HUES6 (cell line): ENCODE data around the gene SLC6A18.

Source experiments
- H3K27ac ChIP-seq: 2 replicates; pipeline ENCODE4 v1.7.0; 2013; ENCODE audit warnings: low read depth, mild to moderate bottlenecking, low read length, inconsistent platforms
- H3K27me3 ChIP-seq: 2 replicates; pipeline ENCODE4 v1.6.1; 2013; ENCODE audit warnings: low read length; ENCODE audit not compliant: control insufficient read depth, insufficient read depth
- H3K36me3 ChIP-seq: 2 replicates; pipeline ENCODE4 v1.6.1; 2013; ENCODE audit warnings: low read length; ENCODE audit not compliant: control insufficient read depth, insufficient read depth
- H3K4me1 ChIP-seq: 2 replicates; pipeline ENCODE4 v1.6.1; 2013; ENCODE audit warnings: low read length; ENCODE audit not compliant: control insufficient read depth, insufficient read depth
- H3K4me3 ChIP-seq: 2 replicates; pipeline ENCODE4 v1.5.1; 2013; ENCODE audit warnings: low read depth, low read length
- H3K9ac ChIP-seq: one replicate; pipeline ENCODE4 v1.6.1; 2013; ENCODE audit warnings: mild to moderate bottlenecking, low read length
- H3K9me3 ChIP-seq: 2 replicates; pipeline ENCODE4 v1.6.1; 2013; ENCODE audit warnings: low read depth, low read length; ENCODE audit not compliant: control insufficient read depth, insufficient read depth

Gene SLC6A18

DNA sequence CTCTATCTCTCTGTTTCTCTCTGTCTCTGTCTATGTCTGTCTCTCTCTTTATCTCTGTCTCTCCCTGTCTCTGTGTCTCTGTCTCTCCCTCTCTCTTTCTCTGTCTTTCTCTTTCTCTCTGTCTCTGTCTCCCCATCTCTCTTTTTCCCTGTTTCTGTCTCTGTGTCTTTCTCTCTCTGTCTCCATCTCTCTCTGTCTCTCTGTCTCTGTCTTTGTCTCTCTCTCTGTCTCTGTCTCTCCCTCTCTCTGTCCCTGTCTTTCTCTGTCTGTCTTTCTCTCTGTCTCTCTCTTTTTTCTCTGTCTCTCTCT is 25.9 kb upstream of the SLC6A18 start:
- Histone ChIP-seq H3K36me3 (no peaks in the 10 kb centered on the region), H3K27ac (no peak overlapping the region), H3K9ac (no peak overlapping the region), H3K4me1 (peaks cover 11% of the 10 kb centered on the region; the same call in 1 of the 2 replicates), H3K4me3 (no peak overlapping the region), H3K27me3 (peaks cover 16% of the 10 kb centered on the region), H3K9me3 (no peaks in the 10 kb centered on the region)

DNA sequence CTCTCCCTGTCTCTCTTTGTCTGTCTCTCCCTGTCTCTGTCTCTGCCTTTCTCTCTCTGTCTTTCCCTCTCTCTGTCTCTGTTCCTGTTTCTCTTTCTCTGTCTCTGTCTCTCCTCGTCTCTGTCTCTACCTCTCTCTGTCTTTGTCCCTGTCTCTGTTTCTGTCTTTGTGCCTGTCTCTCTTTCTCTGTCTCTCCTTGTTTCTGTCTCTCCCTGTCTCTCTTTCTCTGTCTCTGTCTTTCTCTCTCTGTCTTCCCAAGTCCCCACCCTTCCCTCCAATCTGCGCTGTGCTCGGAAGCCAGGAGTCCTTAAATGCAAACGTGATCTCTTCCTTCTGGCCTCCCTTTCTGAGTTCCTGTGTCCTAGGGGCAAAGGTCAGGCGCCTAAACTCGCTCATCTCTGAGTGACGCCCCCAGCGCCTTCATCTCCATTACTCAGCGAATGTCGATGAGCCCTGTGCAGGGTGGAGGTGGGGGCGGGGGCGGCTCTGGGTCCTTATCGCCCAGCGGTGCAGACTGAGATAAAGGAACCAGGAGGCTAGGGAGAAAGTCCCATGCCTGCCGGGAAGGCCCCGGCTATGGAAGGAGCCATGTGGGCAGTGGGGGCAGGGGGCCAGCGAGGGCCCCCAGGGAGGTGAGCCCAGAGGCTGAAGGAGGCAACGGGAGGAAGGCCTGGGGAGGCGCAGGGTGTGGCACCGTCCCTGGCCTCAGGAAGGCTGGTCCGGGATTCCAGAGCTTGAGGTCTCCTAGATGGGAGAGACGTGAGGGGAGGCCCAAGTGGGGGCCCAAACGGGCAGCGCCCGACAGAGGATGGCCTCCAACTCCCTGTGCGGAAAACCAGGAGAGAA is 25.3 kb upstream of the SLC6A18 start:
- Histone ChIP-seq H3K36me3 (no peaks in the 10 kb centered on the region), H3K4me3 (no peak overlapping the region), H3K27me3 (peaks cover 16% of the 10 kb centered on the region), H3K9me3 (no peaks in the 10 kb centered on the region), H3K4me1 (peaks cover 12% of the 10 kb centered on the region; the same call in 1 of the 2 replicates), H3K9ac (no peak overlapping the region), H3K27ac (no peak overlapping the region)

DNA sequence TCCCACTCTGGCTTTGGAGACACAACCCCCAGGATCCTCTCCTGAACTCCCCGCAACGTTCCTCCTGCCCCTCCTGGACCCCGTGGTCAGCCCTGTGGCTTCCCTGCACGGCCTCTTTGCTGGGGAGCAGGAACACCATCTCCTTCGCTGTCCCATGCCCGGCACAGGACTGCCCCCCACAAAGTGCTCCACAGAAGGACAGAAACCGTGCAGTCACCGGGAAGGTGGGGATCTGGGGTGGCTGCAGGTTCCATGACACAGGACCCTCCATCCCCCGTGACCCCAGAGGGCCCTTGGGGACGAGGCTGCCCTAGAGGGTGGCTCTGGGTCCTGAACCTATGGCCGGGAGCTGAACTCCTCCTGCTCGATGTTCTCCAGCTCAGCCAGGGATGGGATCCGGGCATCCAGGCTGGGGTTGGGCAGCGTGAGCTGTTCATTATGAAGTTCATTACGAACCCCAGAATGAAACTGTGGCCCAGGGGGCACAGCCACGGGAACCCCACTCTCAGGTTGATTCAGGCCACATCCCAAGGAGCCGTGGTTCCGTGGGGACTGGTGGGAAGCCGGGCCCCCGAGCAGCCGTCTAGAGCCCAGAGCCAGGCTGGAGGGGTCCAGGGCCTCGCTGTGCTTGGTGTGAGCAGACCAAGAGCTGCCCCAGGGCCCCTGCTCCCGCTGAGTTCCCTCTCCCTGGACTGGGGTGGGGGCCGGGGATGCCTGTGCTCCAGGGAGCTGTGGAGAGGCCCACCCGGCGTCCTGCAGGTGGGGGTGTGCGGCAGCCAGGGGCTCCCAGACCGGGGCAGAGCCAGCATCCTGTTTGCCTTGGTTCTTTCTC is 24.5 kb upstream of the SLC6A18 start:
- no peak overlapping the region for H3K27ac ChIP-seq
- H3K9ac ChIP-seq = no peak overlapping the region
- H3K36me3 ChIP-seq = no peaks in the 10 kb centered on the region
- H3K27me3 ChIP-seq = peaks cover 12% of the 10 kb centered on the region
- H3K9me3 ChIP-seq = no peaks in the 10 kb centered on the region
- no peak overlapping the region for H3K4me3 ChIP-seq
- peaks cover 15% of the 10 kb centered on the region; the same call in 1 of the 2 replicates for H3K4me1 ChIP-seq

DNA sequence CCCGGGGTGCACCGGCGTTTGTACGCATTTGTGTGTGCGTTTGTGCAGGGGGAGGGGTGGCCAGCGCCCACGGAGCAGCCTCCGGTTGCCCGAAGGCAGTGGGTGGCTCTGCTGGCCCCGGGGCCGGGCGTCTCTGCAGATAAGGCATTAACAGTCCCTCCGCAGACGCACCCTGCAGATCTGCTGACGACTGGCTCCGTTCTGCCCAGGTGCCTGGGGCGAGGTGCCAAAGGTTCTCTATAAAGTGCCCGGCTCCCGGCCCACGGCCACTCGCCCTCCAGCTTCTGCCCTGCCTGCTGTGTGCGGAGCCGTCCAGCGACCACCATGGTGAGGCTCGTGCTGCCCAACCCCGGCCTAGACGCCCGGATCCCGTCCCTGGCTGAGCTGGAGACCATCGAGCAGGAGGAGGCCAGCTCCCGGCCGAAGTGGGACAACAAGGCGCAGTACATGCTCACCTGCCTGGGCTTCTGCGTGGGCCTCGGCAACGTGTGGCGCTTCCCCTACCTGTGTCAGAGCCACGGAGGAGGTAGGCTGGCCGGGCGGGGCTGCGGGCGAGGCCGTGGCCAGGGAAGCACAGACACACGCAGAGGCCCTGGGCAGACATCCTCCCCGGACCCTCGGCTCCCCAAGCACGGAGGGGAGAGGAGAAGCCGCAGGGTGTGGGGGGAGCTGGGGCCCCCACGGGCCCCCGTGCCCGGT is 23.7 kb upstream of the SLC6A18 start, which contains the start of gene SLC6A19:
SLC6A19 (plus strand) TSS at position 269 of the 699 bp plus-strand sequence; CDS start at position 325, 56 bp downstream.
- Histone ChIP-seq H3K4me1 (peaks cover 15% of the 10 kb centered on the region; the same call in 1 of the 2 replicates), H3K27me3 (peaks cover 15% of the 10 kb centered on the region), H3K36me3 (no peaks in the 10 kb centered on the region), H3K9me3 (no peaks in the 10 kb centered on the region), H3K9ac (no peak within 1 kb of the TSS), H3K27ac (no peak within 1 kb of the TSS), H3K4me3 (no peak within 1 kb of the TSS)

DNA sequence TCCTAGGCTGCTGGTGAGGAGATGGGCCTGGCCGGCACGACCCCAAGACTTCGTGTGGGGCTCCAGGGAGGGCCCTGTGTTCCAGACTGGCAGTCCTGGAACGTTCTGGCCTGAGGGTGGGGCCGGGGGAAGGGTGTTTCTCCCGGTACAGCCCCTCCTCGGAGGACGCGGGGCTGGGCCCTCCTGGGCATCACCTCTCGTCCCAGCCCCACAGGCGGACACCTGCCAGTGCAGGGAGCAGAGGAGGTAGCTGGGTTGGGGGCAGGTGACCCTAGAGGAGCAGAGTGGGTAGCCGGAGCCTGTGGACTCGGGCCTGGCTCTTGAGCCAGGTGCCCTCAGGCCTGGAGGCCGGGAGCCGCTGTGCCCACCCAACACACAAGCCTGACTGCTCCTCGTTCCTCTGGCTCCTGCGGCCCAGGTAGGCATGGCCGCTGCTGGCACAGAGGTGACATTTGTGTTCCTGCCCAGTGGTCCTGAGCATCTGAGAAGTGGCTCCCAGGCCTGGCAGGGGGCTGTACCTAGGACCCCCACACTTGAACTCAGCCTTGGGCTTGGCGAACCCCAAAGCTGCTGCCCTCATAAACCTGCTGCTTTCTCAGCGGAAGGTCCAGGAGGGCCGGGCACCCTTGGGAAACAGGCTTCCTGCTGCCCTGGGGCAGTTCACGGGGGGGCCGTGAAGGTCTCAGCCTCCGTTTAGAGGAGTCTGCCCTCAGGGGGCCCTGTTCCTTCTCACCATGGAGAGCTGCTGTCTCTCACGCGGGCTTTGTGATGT is 23.0 kb upstream of the SLC6A18 start:
- no peak overlapping the region for H3K9ac ChIP-seq
- H3K36me3 ChIP-seq = no peaks in the 10 kb centered on the region
- H3K27ac ChIP-seq = no peak overlapping the region; the same call in 1 of the 2 replicates
- no peak overlapping the region for H3K4me3 ChIP-seq
- H3K4me1 ChIP-seq = peaks cover 15% of the 10 kb centered on the region; the same call in 1 of the 2 replicates
- H3K27me3 ChIP-seq = peaks cover 15% of the 10 kb centered on the region
- H3K9me3 ChIP-seq = no peaks in the 10 kb centered on the region

DNA sequence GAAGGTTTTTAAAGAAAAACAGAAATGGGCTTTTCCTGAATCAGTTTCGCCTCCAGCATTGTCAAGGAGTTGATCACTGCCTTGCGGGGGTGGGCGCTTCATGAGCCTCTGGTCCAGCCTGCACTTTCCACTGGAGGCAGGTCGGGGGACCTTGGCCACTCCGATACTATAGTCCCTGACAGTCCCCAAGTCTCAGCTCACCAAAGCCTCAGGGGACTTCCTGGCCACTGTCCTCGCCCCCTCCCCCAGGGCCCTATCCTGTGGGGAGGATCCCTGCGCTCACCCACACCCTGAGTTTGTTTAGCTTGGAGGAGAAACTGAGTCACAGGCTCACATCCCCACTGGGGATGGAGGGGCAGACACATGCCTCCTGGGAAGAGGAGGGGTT is 22.4 kb upstream of the SLC6A18 start:
- H3K27ac ChIP-seq = no peak overlapping the region; the same call in 1 of the 2 replicates
- H3K9ac ChIP-seq = no peak overlapping the region
- no peak overlapping the region for H3K4me3 ChIP-seq
- H3K9me3 ChIP-seq = no peaks in the 10 kb centered on the region
- no peaks in the 10 kb centered on the region for H3K36me3 ChIP-seq
- H3K4me1 ChIP-seq = peaks cover 15% of the 10 kb centered on the region; the same call in 1 of the 2 replicates
- peaks cover 15% of the 10 kb centered on the region for H3K27me3 ChIP-seq

DNA sequence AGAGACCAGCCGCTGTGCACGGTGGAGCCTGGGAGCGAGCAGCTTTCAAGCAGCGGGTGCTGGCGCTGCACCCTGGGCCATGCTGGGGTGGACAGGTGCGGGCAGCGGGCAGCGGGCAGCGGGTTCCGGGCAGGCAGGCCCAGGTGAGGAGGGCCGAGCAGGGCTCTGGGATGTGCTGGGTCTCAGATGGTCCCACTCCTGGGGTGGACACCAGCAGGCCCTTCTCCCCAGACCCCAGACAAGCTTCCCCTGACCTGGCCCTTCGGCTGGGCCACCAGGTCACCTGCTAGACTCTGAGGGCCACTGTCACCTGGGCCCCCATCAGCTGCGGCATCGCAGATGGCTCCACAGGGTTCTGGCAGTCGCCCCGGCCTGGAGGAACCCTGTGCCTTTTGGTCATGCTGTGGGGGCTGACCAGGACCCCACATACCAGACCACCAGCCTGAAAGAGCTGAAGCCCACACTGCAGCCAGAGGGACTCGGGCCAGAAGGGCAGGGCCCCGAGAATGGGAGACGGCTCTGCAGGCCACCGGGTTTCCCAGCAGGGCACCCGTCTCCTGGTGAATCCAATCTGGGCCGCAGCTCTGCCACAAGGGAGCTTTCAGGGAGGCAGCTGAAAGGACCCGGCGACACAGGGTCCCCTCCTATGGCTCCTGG is 21.7 kb upstream of the SLC6A18 start:
- H3K9ac ChIP-seq = no peak overlapping the region

DNA sequence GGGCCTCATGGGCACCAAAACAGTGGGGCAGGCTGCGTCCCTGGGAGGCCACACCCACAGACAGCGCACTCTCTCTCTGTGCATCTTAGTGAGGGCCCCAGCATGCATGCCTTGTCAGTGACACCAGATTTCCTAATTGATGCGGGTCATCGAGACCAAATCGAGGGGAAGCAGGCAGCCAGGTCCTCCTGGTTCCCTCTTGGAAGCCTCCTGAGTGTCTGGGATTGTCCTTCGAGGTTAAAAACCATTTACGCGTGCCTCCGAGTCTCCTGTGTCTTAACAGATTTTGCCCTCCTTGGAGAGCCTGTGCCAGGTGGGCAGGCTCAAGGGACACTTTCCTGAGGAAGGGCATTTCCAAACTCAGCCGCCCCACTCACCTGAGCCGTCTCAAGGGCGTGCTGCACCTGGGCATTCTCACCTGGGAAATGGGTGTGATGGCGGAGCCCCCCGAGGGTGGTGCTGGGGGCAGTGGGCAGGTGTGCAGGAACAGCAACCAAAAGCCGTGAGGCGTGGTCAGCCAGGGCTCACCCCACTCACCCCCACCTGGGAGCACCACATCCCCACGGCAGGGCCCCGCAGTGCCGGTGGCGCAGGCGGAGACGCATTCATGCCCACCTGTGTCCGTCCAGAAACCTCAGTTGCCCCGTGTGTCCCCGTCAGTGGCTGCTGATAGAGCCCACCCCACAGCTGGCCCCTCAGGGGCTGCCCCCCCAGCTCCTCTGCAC is 21.1 kb upstream of the SLC6A18 start:
- Histone ChIP-seq H3K9me3 (no peaks in the 10 kb centered on the region), H3K36me3 (no peaks in the 10 kb centered on the region), H3K27ac (no peak overlapping the region), H3K4me1 (peaks cover 15% of the 10 kb centered on the region; the same call in 1 of the 2 replicates), H3K9ac (no peak overlapping the region), H3K4me3 (no peak overlapping the region), H3K27me3 (peaks cover 8% of the 10 kb centered on the region; the same call in 1 of the 2 replicates)

More for the DNA sequence above, 21.7 kb upstream of the SLC6A18 start:
- Histone ChIP-seq H3K9me3 (no peaks in the 10 kb centered on the region), H3K4me1 (peaks cover 15% of the 10 kb centered on the region; the same call in 1 of the 2 replicates), H3K4me3 (no peak overlapping the region), H3K27ac (no peak overlapping the region), H3K27me3 (peaks cover 14% of the 10 kb centered on the region), H3K36me3 (no peaks in the 10 kb centered on the region)

DNA sequence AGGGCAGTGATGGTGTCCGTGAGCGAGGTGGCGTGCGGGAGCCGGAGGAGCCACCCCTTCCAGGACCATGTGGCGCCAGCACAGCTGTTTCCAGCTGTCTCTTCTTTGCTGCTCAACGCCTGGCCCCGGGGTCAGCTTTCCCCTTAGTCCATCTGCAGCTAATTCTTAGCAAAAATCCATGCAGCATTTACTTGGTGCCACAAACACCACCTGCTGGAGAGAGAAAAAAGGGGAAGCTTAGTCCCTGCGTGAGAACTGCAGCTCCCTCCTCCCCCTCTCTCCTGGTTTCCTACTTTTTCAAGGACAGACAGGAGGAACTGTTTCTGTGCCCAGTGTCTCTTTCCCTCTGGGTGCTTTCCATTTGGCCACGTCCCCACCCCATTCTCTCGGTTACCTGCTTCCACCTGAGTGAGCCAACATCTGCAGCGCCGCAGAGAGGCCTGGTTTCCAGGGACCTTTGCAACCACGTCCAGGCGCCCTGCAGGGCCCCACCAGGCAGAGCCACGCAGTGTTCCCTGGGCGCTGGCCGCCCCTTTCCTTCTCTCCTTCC is 20.4 kb upstream of the SLC6A18 start:
- no peak overlapping the region for H3K9ac ChIP-seq
- H3K36me3 ChIP-seq = no peaks in the 10 kb centered on the region
- peaks cover 3% of the 10 kb centered on the region; the same call in 1 of the 2 replicates for H3K27me3 ChIP-seq
- peaks cover 11% of the 10 kb centered on the region; the same call in 1 of the 2 replicates for H3K4me1 ChIP-seq
- no peak overlapping the region for H3K4me3 ChIP-seq
- H3K27ac ChIP-seq = no peak overlapping the region
- H3K9me3 ChIP-seq = no peaks in the 10 kb centered on the region
